ENCODE measurements around the gene KRTAP3-1.

DNA sequence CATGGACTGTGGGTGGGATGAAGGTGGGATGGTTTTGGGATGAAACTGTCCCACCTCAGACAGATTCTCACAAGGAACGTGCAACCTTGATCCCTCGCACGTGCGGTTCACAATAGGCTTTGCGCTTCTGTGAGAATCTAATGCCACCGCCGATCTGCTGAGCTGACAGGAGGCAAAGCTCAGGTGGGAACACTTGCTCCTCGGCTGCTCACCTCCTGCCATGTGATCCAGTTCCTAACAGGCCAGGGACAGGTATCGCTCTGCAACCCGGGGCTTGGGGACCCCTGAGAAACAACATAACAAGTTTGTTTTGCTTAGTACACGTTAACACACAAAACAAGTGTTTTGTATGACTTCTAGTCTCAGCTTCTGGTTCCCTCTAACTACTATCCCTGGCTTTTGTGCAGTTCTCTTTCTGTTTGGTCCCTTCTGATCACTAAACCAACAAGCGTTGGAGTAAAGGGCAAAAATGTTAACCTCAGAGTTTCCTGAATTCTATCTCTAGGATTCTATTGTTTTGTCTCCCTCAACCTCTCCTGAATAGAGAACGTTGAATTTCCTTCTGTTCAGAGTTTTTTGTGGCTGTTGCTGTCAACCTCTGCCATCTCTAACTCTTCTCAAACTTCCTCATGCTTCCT lies 7.8 kb upstream of the KRTAP3-1 start:
- TF ChIP-seq, protein P1, sequence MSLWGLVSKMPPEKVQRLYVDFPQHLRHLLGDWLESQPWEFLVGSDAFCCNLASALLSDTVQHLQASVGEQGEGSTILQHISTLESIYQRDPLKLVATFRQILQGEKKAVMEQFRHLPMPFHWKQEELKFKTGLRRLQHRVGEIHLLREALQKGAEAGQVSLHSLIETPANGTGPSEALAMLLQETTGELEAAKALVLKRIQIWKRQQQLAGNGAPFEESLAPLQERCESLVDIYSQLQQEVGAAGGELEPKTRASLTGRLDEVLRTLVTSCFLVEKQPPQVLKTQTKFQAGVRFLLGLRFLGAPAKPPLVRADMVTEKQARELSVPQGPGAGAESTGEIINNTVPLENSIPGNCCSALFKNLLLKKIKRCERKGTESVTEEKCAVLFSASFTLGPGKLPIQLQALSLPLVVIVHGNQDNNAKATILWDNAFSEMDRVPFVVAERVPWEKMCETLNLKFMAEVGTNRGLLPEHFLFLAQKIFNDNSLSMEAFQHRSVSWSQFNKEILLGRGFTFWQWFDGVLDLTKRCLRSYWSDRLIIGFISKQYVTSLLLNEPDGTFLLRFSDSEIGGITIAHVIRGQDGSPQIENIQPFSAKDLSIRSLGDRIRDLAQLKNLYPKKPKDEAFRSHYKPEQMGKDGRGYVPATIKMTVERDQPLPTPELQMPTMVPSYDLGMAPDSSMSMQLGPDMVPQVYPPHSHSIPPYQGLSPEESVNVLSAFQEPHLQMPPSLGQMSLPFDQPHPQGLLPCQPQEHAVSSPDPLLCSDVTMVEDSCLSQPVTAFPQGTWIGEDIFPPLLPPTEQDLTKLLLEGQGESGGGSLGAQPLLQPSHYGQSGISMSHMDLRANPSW (CRISPR knock-in tag; conservative IDR thresholded peaks at IDR 0.05; ENCODE audit: low read depth), result no peak
- TF ChIP-seq, protein P2, sequence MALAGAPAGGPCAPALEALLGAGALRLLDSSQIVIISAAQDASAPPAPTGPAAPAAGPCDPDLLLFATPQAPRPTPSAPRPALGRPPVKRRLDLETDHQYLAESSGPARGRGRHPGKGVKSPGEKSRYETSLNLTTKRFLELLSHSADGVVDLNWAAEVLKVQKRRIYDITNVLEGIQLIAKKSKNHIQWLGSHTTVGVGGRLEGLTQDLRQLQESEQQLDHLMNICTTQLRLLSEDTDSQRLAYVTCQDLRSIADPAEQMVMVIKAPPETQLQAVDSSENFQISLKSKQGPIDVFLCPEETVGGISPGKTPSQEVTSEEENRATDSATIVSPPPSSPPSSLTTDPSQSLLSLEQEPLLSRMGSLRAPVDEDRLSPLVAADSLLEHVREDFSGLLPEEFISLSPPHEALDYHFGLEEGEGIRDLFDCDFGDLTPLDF (CRISPR knock-in tag; IDR thresholded peaks at IDR 0.05), result no peak
- TF ChIP-seq, protein P3, sequence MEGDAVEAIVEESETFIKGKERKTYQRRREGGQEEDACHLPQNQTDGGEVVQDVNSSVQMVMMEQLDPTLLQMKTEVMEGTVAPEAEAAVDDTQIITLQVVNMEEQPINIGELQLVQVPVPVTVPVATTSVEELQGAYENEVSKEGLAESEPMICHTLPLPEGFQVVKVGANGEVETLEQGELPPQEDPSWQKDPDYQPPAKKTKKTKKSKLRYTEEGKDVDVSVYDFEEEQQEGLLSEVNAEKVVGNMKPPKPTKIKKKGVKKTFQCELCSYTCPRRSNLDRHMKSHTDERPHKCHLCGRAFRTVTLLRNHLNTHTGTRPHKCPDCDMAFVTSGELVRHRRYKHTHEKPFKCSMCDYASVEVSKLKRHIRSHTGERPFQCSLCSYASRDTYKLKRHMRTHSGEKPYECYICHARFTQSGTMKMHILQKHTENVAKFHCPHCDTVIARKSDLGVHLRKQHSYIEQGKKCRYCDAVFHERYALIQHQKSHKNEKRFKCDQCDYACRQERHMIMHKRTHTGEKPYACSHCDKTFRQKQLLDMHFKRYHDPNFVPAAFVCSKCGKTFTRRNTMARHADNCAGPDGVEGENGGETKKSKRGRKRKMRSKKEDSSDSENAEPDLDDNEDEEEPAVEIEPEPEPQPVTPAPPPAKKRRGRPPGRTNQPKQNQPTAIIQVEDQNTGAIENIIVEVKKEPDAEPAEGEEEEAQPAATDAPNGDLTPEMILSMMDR (IDR thresholded peaks at IDR 0.05), result no peak
- TF ChIP-seq, protein P4, sequence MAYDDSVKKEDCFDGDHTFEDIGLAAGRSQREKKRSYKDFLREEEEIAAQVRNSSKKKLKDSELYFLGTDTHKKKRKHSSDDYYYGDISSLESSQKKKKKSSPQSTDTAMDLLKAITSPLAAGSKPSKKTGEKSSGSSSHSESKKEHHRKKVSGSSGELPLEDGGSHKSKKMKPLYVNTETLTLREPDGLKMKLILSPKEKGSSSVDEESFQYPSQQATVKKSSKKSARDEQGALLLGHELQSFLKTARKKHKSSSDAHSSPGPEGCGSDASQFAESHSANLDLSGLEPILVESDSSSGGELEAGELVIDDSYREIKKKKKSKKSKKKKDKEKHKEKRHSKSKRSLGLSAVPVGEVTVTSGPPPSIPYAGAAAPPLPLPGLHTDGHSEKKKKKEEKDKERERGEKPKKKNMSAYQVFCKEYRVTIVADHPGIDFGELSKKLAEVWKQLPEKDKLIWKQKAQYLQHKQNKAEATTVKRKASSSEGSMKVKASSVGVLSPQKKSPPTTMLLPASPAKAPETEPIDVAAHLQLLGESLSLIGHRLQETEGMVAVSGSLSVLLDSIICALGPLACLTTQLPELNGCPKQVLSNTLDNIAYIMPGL (CRISPR knock-in tag; IDR thresholded peaks at IDR 0.05), result no peak
- TF ChIP-seq, protein P5, sequence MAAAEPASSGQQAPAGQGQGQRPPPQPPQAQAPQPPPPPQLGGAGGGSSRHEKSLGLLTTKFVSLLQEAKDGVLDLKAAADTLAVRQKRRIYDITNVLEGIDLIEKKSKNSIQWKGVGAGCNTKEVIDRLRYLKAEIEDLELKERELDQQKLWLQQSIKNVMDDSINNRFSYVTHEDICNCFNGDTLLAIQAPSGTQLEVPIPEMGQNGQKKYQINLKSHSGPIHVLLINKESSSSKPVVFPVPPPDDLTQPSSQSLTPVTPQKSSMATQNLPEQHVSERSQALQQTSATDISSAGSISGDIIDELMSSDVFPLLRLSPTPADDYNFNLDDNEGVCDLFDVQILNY (CRISPR knock-in tag; IDR thresholded peaks at IDR 0.05), result no peak

Data from WTC11 (cell line).